Astrocyte of the cerebellum (primary cell): Measurements from ENCODE around the gene THAP7.

Experiments used
- DNase-seq: peaks from one replicate; pipeline ENCODE4 v3.0.0-alpha.2; 2011; ENCODE audit warnings: low read depth
- H3K4me3 ChIP-seq: 2 replicates; pipeline ENCODE4 v1.5.1; 2011; ENCODE audit warnings: mild to moderate bottlenecking, low read depth, low read length, moderate library complexity
- in situ Hi-C: cut with HindIII; loops from 2 replicates; pipeline ENCODE4 v1.10.0; 2017; ENCODE audit warnings: low sequenced_read_pairs
- TF ChIP-seq, protein P1 (sequence below): IDR thresholded peaks from 2 replicates; pipeline ENCODE4 v1.5.1; 2012; ENCODE audit warnings: low read length, low read depth, moderate library complexity, mild to moderate bottlenecking; ENCODE audit errors: missing control alignments

THAP7 gene

DNA sequence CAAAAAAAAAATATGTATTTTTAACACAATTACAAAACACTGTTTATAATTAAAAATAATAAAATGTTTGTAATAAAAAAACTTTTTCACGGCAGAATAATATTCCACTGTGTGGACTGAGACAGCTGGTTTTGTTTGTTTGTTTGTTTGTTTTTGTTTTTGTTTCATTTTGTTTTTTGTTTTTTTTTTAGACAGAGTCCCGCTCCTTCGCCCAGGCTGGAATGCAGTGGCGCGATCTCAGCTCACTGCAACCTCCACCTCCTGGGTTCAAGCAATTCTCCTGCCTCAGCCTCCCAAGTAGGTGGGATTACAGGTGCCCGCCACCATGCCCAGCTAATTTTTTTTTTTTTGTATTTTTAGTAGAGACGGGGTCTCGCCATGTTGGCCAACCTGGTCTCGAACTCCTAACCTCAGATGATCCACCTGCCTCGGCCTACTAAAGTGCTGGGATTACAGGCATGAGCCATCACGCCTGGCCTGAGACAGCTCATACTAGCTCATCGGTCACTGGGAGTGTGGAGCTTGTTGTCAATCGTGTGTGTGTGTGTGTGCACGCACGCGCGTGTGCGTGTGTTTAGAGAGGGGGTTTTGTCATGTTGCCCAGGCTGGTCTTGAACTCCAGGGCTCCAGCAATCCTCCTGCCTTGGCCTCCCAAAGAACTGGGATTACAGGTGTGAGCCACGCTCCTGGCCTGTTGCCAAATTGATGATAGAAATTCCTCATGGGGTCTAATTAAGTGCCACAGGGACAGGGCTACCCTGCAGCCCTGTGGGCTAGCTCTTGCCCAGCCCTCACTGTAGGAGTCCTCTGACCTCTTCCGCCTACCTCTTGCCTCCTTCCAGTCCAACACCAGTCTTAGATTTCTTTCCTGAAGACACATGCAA, 42.1 kb downstream of the THAP7 start:
- in situ Hi-C loops: no loop called here
- no peak overlapping the region for H3K4me3 ChIP-seq
- no peak for DNase-seq
- TF ChIP-seq, protein P1, sequence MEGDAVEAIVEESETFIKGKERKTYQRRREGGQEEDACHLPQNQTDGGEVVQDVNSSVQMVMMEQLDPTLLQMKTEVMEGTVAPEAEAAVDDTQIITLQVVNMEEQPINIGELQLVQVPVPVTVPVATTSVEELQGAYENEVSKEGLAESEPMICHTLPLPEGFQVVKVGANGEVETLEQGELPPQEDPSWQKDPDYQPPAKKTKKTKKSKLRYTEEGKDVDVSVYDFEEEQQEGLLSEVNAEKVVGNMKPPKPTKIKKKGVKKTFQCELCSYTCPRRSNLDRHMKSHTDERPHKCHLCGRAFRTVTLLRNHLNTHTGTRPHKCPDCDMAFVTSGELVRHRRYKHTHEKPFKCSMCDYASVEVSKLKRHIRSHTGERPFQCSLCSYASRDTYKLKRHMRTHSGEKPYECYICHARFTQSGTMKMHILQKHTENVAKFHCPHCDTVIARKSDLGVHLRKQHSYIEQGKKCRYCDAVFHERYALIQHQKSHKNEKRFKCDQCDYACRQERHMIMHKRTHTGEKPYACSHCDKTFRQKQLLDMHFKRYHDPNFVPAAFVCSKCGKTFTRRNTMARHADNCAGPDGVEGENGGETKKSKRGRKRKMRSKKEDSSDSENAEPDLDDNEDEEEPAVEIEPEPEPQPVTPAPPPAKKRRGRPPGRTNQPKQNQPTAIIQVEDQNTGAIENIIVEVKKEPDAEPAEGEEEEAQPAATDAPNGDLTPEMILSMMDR: no peak

GRCh38 chr22:20957683-20958431, 44.1 kb downstream of the THAP7 start:
- in situ Hi-C loops: no loop called here
- H3K4me3 ChIP-seq: peak overlapping the region; percentile 57
- TF ChIP-seq, protein P1: no peak
- no peak for DNase-seq

DNA sequence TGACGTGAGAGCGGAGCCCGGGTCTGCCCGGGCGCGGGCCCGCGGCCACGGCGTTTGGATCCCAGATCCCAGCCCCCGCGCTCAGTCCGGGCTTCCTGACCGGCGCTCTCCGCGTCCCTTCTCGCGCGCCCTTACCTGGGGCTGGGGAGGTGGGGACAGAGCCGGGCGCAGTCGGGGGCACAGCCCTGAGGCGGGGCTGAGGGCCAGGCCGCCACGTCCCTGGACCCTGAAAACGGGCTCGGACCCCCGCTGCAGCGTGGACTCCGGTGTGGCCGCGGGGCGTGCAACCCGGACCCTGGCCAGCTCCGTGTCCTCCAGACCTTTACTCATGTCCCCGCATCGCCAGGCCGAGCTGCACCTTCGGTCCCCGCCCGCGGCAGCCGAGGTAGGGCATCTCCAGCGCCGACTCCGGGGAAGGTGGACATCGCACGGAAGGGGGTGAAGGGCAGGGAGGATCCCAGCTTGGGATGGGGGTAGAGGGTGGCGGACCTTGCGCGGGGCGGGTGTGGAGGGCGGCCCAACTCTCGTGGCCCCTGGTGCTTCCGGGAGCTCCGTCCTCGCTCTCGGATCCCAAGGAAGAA, 44.7 kb downstream of the THAP7 start:
- no peak for DNase-seq
- in situ Hi-C loops: no loop called here

GRCh38 chr22:20956258-20957101, 45.4 kb downstream of the THAP7 start:
- in situ Hi-C loops: no loop called here
- no peak for DNase-seq

More for the DNA sequence above, 44.7 kb downstream of the THAP7 start:
- peak overlapping the region; percentile 57 for H3K4me3 ChIP-seq
- TF ChIP-seq, protein P1: no peak

GRCh38 chr22:20955548-20955947, 46.4 kb downstream of the THAP7 start:
- TF ChIP-seq, protein P1: no peak
- DNase-seq: no peak
- H3K4me3 ChIP-seq: no peak overlapping the region
- in situ Hi-C loops: no loop called here

More at GRCh38 chr22:20956258-20957101, 45.4 kb downstream of the THAP7 start:
- TF ChIP-seq, protein P1: no peak
- peak overlapping the region; percentile 57 for H3K4me3 ChIP-seq
